ENCODE results near the gene CD81. TPM values are rescaled to one million over a fixed set of nuclear protein-coding genes. Genes with fewer than 3 reads are reported as not detected.

The CD81 gene
- total RNA-seq, 4 donors from 2014 or later, result 499 to 1,242 (median 673) TPM

DNA sequence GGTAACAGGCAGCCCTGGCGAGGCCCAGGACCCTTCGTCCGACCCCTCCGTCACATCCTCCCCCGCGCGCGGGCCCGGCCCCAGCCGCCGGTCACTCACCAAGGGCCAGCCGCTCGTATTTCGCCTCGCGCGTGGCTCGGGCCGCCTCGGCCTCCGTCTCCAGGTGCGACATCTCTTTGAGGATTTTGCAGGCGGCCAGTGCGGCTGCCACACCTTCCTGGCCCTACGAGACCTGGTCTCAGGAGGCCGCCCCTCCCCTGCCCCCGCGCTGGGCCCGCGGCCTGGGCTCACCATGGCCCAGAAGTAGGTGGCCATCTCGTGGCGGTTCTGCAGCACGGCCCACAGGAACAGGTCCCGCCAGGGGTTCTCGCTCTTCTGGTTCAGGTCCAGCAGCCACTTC lies 37.5 kb downstream of the CD81 start:
- TF ChIP-seq, protein P1, sequence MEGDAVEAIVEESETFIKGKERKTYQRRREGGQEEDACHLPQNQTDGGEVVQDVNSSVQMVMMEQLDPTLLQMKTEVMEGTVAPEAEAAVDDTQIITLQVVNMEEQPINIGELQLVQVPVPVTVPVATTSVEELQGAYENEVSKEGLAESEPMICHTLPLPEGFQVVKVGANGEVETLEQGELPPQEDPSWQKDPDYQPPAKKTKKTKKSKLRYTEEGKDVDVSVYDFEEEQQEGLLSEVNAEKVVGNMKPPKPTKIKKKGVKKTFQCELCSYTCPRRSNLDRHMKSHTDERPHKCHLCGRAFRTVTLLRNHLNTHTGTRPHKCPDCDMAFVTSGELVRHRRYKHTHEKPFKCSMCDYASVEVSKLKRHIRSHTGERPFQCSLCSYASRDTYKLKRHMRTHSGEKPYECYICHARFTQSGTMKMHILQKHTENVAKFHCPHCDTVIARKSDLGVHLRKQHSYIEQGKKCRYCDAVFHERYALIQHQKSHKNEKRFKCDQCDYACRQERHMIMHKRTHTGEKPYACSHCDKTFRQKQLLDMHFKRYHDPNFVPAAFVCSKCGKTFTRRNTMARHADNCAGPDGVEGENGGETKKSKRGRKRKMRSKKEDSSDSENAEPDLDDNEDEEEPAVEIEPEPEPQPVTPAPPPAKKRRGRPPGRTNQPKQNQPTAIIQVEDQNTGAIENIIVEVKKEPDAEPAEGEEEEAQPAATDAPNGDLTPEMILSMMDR (IDR thresholded peaks at IDR 0.05; ENCODE audit: low read depth), result no peak

DNA sequence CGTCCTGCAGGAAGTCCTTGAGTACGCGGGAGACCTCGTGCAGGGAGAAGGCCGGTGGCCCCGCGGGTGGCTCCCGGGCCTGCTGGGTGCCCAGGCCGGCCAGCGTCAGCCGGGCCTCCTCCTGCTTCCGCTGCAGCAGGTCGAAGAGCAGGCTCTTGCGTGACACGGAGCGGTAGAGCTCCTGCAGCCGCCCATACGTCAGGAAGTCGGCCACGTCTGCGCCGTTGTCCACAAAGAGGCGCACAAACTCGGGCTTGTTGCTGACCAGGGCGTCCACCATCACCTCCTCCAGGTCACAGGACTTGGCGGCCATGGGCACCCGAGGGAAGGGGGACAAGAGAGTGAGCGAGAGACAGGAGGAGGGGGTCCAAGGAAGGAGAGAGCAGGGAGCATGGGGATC lies 38.1 kb downstream of the CD81 start:
- TF ChIP-seq, protein P1 (IDR thresholded peaks at IDR 0.05; ENCODE audit: low read depth), result no peak

DNA sequence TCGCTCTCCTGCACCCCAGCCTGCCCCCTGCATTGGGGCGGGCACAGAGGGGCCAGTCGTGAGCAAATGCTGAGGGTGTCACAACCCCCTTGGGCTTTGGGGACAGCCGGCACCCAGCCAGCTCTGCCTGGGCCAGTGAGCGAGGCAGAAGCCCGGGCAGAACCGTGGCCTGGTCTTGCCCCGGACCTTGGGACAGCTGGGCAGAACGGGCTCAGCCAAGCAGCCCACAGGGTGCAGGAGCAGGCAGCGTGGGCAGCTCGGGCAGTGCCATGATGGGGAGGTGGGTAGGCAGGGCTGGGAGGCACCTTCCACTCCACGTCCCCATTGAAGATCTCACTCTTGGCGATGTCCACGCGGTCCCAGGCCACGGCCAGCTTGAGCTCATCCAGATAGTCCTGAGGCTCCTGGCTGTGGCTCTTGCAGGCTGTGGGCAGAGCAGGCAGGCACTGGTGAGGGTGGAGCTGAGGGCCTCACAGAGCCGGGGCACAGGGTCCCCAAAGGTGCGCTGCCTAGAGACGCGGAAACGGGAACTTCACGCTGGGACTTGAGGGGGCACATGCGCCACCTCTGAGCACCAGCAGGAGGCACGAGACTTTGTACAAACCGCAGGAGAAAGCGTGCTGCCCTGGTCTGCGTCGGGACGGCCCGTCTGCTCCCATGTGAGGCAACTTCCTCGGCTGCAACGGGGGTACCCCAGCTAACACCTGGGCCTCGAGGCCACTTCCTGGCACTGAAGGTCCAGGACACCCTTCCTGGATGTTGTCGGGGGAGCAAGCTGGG lies 38.7 kb downstream of the CD81 start:
- TF ChIP-seq, protein P1 (IDR thresholded peaks at IDR 0.05; ENCODE audit: low read depth), result no peak

DNA sequence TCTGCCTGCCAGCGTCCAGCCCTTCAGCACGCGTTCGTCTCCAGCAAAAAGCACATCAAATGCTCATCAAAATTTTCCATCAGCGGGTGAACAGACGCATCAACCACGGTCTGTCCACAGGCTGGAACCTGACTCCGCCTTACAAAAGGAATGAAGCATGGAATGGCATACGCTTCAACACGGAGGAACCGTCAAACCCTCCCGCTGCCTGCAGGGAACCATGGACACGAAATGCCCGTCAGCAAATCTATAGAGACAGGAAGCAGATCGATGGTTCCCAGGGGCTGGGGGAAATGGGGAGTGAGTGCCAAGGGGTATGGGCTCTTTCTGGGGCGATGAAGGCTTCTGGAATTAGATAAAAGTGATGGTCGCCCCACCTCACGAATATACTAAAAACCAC lies 39.7 kb downstream of the CD81 start:
- TF ChIP-seq, protein P1 (IDR thresholded peaks at IDR 0.05; ENCODE audit: low read depth), result no peak

DNA sequence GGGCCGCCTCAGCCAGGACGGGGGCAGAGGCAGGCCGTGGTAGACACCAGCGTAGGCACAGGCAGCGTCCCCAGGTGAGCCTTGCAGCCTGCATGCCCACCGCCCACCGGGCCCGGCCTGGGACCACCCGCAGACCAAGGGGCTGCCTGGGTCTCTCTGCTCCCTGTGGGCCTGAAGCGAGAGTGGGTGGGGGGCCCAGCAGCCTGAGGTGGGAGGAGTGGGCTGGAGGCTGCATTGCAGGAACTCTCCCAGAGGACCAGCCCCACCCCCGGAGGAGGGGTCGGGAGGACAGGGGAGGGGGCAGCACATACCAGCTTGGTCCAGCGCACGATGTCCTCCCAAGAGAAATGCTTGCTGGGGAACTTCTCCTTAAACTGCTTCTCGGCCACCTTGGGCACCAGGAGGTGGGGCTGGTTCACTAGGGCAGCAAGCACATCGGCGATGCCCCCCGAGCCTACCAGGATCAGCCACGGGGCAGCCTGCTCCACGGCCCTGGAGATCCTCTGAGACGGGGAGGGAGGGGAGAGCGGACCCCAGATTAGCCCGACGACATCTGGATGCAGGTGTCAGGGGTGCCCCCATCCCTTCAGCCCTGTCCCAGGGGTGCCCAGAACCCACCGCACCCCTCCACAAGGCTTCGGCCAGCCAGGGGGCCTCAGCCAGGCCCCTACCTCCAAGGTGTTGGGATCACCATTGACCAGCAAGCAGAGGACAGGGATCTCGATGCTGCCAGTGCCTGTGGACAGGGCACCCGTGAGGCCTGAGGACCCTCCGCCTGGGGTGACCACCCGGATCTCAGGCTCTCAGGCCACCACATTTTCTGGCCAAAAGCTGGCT lies 41.0 kb downstream of the CD81 start:
- TF ChIP-seq, protein P1 (IDR thresholded peaks at IDR 0.05; ENCODE audit: low read depth), result no peak

DNA sequence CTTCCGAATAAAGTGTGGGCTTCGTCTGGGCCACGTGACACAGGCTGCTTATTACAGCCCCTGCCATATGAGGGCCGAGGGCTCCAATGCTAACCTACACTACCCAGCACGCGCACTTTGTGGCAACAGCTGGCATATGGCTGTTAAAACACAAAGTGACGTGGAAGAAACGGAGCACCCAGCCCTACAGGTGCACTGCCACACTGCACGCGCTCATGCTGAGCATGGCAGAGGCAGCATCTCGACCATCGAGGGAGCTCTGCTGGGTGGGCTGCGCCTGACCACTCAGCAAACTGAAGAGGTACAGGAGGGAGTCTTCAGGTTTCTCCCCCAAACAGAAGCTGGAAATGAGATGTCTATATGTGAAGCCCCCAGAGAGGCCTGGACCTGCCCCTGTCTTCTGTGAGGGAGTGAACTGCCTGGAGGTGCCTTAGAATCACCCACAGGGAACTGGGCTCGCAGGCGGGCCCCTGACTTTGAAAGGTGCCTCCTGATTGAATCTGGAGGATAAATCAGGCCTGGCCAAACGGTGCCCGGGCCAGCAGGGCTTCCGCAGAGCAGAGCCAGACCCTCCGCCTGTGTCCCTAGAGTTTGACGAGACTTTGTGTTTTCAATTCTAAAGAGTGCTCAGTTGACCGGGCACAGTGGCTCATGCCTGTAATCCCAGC lies 41.7 kb downstream of the CD81 start:
- TF ChIP-seq, protein P1 (IDR thresholded peaks at IDR 0.05; ENCODE audit: low read depth), result no peak
